DOHH2 (cell line): ENCODE results near the gene NAP1L4.

Experiments used
- H3F3A ChIP-seq: fragments of 200-600 bp; sonication (generic), shearing (Covaris generic); 2 replicates; pipeline ENCODE4 v1.6.0; 2016; ENCODE audit warnings: antibody characterized with exemption, mild to moderate bottlenecking; ENCODE audit not compliant: control insufficient read depth, insufficient read depth
- H3K27ac ChIP-seq: fragments of 200-600 bp; sonication (generic); 2 replicates; pipeline ENCODE4 v1.5.1; 2014; ENCODE audit warnings: low read depth, mild to moderate bottlenecking, low read length, moderate library complexity
- H3K27me3 ChIP-seq: fragments of 200-600 bp; sonication (generic); 2 replicates; pipeline ENCODE4 v1.6.1; 2014; ENCODE audit warnings: mild to moderate bottlenecking, low read length, mixed read lengths; ENCODE audit not compliant: control insufficient read depth
- H3K36me3 ChIP-seq: fragments of 200-600 bp; sonication (generic); 2 replicates; pipeline ENCODE4 v1.6.1; 2014; ENCODE audit warnings: mild to moderate bottlenecking, low read length, moderate library complexity, mixed read lengths; ENCODE audit not compliant: control insufficient read depth
- H3K4me1 ChIP-seq: fragments of 200-600 bp; sonication (generic); 2 replicates; pipeline ENCODE4 v1.6.1; 2014; ENCODE audit warnings: mild to moderate bottlenecking, low read length, mixed read lengths; ENCODE audit not compliant: control insufficient read depth
- H3K4me2 ChIP-seq: fragments of 200-600 bp; sonication (generic); 2 replicates; pipeline ENCODE4 v1.6.0; 2014; ENCODE audit warnings: mild to moderate bottlenecking, low read length, moderate library complexity
- H3K4me3 ChIP-seq: fragments of 200-600 bp; sonication (generic); 2 replicates; pipeline ENCODE4 v1.5.1; 2014; ENCODE audit warnings: mild to moderate bottlenecking, low read length, mixed read lengths
- H3K79me2 ChIP-seq: fragments of 200-600 bp; sonication (generic); 2 replicates; pipeline ENCODE4 v1.6.1; 2014; ENCODE audit warnings: mild to moderate bottlenecking, low read length, mixed read lengths; ENCODE audit not compliant: control insufficient read depth
- H3K9me2 ChIP-seq: fragments of 200-600 bp; sonication (generic); replicated peaks from 2 replicates; pipeline ENCODE4 v1.6.1; 2014; ENCODE audit warnings: mild to moderate bottlenecking, low read length, mixed read lengths; ENCODE audit not compliant: control insufficient read depth
- H3K9me3 ChIP-seq: fragments of 200-600 bp; sonication (generic); 2 replicates; pipeline ENCODE4 v1.6.1; 2014; ENCODE audit warnings: antibody characterized with exemption, low read length, mixed read lengths; ENCODE audit not compliant: control insufficient read depth, insufficient read depth
- H4K20me1 ChIP-seq: fragments of 200-600 bp; sonication (generic); 2 replicates; pipeline ENCODE4 v1.6.0; 2014; ENCODE audit warnings: low read depth, mild to moderate bottlenecking, antibody characterized with exemption, low read length, moderate library complexity; ENCODE audit not compliant: control insufficient read depth, insufficient read depth
- CTCF ChIP-seq: fragments of 200-600 bp; sonication (generic); IDR thresholded peaks from one replicate; pipeline ENCODE4 v1.5.1; 2014; ENCODE audit warnings: antibody characterized with exemption, mild to moderate bottlenecking, low read depth, low read length; ENCODE audit not compliant: poor library complexity, severe bottlenecking
- EZH2phosphoT487 ChIP-seq: fragments of 200-600 bp; sonication (generic); IDR thresholded peaks from 2 replicates; pipeline ENCODE4 v1.6.1; 2017; ENCODE audit warnings: borderline replicate concordance, mild to moderate bottlenecking, antibody characterized with exemption, low read length, moderate library complexity, mixed read lengths

Gene NAP1L4

GRCh38 chr11:3020011-3020410 is 27.9 kb upstream of the NAP1L4 start:
- TF ChIP-seq CTCF (no peak), EZH2phosphoT487 (no peak)
- Histone ChIP-seq H3K4me1 (peaks cover 12% of the 10 kb centered on the region), H3K9me2 (no peaks in the 10 kb centered on the region), H3K27me3 (no peaks in the 10 kb centered on the region), H4K20me1 (no peaks in the 10 kb centered on the region), H3K4me2 (no peak overlapping the region), H3F3A (0 out of 2 replicates have a peak, but pooled peaks cover 2% of the 10 kb centered on the region), H3K36me3 (peaks cover 48% of the 10 kb centered on the region), H3K9me3 (no peaks in the 10 kb centered on the region), H3K4me3 (no peak overlapping the region), H3K27ac (no peak overlapping the region), H3K79me2 (no peaks in the 10 kb centered on the region)

- Histone ChIP-seq H3K27me3 (no peaks in the 10 kb centered on the region), H3F3A (0 out of 2 replicates have a peak, but pooled peaks cover 2% of the 10 kb centered on the region), H3K36me3 (peaks cover 62% of the 10 kb centered on the region), H3K4me1 (peaks cover 25% of the 10 kb centered on the region), H3K4me3 (no peak overlapping the region), H3K9me3 (no peaks in the 10 kb centered on the region), H3K9me2 (no peaks in the 10 kb centered on the region), H3K27ac (no peak overlapping the region), H3K4me2 (no peak overlapping the region), H4K20me1 (no peaks in the 10 kb centered on the region), H3K79me2 (no peaks in the 10 kb centered on the region)
- no peak for TF ChIP-seq CTCF
- TF ChIP-seq EZH2phosphoT487 = no peak
These were observed 26.5 kb upstream of the NAP1L4 start for GRCh38 chr11:3018596-3018995.

DNA sequence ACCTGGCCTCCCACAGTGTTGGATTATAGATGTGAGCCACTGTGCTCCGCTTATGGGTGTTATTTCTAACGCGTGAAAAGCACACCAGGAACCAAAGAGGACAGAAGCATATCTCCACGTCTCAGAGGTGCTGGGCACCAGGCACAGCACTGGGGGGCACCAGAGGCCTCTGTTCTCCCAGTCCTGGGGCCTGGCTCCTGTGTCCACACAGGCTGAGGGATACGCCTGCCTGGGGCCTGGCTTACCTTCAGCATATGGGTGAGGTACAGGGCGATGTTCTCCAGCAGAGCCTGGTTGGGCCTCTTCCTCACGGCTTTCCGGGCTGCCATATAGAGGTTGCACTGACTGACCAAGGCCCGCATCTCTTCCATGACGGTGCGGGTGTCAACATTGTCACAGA is 24.7 kb upstream of the NAP1L4 start:
- Histone ChIP-seq H3K4me1 (peaks cover 12% of the 10 kb centered on the region), H3K27me3 (no peaks in the 10 kb centered on the region), H3K4me2 (no peak overlapping the region), H4K20me1 (no peaks in the 10 kb centered on the region; the same call in 1 of the 2 replicates), H3F3A (0 out of 2 replicates have a peak, but pooled peaks cover 2% of the 10 kb centered on the region), H3K27ac (no peak overlapping the region), H3K79me2 (no peaks in the 10 kb centered on the region), H3K9me2 (no peaks in the 10 kb centered on the region), H3K9me3 (no peaks in the 10 kb centered on the region), H3K36me3 (peaks cover 69% of the 10 kb centered on the region), H3K4me3 (no peak overlapping the region)
- no peak for TF ChIP-seq CTCF
- no peak for TF ChIP-seq EZH2phosphoT487

DNA sequence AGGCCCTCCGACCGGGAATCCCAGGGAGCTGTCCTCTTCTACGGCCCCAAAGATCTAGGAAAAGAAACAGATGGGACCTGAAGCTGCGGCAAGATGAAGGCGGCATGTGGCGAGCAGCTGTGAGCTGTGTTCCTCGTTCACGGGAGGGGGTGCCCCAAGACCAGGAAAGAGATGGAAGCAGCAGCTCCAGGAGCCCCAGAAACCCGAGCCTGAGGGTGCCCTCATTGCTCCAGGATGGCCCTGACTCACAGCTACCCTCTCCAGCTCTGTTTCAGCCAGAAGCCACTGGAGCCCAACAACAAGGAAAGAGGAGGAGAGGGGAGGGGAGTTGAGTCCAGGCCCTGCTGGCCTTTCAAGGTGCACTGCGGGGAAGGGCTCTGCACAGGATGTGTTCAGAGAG is 23.7 kb upstream of the NAP1L4 start:
- no peak overlapping the region for H3K4me3 ChIP-seq
- no peaks in the 10 kb centered on the region for H3K9me2 ChIP-seq
- no peaks in the 10 kb centered on the region; the same call in 1 of the 2 replicates for H4K20me1 ChIP-seq
- no peaks in the 10 kb centered on the region for H3K79me2 ChIP-seq
- H3K4me1 ChIP-seq = peaks cover 12% of the 10 kb centered on the region
- no peaks in the 10 kb centered on the region for H3K9me3 ChIP-seq
- peaks cover 76% of the 10 kb centered on the region for H3K36me3 ChIP-seq
- H3K4me2 ChIP-seq = no peak overlapping the region
- no peak overlapping the region for H3K27ac ChIP-seq
- TF ChIP-seq EZH2phosphoT487 (no peak), CTCF (no peak)
- H3F3A ChIP-seq = no peaks in the 10 kb centered on the region
- H3K27me3 ChIP-seq = no peaks in the 10 kb centered on the region
